ENCODE measurements around the gene SCRN3.

The SCRN3 gene

DNA sequence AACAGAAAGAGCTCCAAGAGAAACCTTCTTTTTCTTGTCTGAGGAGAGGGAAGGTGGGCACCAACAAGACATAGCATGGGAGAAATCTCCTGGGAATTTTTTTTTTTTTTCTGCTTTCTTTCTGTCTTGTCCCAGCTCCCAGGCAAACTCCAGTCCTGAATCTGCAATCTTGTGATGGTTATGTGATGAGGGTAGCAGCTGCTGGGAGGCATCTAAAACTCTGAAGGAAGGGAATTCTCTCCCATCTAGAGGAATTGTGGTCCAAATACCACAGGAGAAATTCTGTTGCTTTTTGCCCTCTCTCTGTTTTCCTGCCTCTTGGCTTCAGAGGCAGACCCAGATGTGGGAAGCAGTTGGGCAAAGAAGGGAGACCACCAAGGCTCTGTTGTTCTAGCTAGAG lies 16.7 kb downstream of the SCRN3 start:
- no peak for DNase-seq

DNA sequence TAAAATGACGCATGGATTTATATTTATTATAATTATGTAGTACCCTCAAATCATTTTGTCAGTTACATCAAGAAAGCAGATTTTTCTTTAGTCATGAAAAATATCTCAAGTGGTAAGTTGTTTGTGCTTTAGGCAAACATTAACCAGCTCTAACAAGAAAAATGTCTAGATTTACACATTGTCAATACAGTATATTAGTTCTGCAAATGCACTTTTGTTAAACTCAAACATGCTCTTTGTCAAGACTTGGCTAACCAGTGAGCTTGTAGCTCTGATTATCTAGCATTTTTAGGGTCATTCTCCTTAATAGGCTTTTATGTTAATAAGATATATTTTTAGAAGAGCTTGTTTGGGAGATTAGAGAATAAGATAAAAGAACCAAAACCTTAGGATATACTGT lies 32.7 kb downstream of the SCRN3 start:
- DNase-seq, result no peak

DNA sequence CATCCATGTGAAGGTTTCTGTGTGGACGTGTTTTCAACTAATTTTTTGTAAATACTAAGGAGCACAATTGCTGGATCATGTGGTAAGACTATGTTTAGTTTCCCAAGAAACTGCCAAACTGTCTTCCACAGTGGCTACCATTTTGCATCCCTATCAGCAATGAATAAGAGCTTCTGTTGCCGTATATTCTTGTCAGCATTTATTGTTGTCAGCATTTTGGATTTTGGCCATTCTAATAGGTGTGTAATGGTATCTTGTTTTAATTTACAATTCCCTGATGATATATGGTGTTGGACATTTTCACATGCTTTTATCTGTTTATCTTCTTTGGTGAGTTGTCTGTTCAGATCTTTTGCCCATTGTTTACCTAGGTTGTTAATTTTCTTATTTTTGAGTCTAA lies 34.5 kb downstream of the SCRN3 start:
- no peak for DNase-seq

DNA sequence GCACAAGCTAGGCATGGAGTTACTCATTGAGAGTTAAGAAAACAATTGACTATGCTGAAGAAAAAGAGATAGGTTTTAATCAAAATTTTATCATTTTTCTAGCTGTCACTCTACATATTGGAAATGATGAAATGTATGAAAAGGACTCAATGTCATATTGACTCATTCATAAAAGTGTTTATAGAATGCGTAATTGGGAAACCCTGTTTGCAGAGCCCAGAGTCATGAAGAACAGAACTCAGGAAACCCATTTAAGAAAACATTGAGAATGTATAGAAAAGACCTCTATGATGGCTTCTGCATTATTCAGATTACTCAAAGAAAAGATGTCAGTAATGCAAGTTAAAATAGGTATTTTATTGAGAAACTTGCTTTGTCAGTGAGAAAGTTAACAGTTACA lies 36.4 kb downstream of the SCRN3 start:
- DNase-seq, result no peak

DNA sequence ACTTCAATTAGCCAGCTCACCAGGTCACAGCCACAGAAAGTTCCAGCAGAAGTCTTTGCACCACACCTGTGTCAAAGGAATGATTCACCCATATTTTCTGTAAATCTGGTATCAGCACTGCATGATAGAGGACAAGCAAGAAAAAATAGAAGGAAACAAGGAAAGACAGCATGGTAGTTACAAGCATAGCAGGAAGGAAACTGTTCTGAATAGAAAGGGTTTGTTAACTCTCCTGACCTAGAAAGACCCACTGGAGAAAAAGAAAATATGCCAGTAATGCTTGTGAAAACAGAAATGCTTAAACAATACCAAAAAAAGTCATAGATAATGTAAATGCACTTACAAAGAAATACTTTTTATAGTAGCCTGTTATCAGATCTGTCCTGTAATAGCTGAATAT lies 40.8 kb downstream of the SCRN3 start:
- no peak for DNase-seq

DNA sequence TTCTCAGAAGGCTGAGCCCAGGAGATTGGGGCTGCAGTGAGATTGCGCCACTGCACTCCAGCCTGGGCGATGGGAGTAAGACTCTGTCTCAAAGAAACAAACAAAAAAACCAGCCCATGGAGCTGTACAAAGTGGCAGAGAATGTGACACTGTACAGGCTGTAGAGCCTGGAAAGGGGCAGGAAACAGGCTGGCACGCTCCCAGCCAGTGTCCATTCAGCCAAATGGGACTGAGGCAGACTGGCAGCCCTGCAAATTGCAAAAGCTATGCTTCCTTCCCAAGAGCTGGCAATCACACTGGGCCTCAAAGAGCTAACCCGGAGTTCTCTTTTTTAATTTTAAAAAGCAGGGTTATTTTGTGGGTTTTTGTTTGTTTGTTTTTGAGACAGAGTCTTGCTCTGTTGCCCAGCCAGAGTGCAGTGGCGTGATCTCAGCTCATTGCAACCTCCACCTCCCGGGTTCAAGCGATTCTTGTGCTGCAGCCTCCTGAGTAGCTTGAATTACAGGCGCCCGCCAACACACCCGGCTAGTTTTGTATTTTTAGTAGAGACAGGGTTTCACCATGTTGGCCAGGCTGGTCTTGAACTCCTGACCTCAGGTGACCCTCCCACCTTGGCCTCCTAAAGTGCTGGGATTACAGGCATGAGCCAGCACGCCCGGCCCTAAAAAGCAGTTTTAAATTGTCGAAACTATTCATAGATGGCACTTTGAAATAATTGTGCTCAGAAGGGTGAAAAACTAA lies 42.8 kb downstream of the SCRN3 start:
- DNase-seq, result no peak

DNA sequence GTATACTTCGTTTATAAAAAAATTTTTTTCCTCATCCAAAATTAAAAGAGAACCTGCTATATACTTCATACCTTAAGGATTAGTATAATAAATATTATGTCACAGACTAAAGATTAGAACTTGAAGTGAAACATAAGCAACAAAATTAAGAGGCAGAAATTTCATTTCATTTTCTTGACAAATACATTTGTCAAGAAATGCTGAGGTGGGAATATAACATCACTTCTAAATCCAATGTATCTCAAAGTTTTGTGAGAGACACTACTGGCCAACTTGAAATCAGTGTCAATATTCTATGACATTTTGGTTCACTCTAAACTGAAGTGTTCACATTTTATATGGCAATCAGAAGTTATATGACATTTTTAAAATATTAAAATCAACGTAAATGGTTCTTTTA lies 43.8 kb downstream of the SCRN3 start:
- no peak for DNase-seq

DNA sequence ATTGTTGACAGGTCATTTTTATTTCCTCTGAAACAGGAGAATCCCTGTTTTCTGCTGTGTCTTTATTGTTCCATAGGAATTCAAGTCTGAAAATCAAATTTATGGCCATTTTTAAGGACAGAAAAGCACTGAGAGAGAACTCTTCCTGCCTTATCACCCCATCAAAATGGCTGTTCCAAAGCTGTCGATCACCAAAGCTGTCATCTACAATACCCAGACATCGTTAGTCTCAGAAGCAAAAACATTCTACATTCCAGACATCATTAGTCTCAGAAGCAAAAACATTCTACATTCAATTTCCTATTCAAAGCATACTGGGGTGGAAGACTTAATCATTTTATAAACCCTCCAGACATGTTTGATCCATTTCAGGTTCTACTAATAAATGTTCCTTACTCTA lies 44.4 kb downstream of the SCRN3 start:
- DNase-seq, result no peak

DNA sequence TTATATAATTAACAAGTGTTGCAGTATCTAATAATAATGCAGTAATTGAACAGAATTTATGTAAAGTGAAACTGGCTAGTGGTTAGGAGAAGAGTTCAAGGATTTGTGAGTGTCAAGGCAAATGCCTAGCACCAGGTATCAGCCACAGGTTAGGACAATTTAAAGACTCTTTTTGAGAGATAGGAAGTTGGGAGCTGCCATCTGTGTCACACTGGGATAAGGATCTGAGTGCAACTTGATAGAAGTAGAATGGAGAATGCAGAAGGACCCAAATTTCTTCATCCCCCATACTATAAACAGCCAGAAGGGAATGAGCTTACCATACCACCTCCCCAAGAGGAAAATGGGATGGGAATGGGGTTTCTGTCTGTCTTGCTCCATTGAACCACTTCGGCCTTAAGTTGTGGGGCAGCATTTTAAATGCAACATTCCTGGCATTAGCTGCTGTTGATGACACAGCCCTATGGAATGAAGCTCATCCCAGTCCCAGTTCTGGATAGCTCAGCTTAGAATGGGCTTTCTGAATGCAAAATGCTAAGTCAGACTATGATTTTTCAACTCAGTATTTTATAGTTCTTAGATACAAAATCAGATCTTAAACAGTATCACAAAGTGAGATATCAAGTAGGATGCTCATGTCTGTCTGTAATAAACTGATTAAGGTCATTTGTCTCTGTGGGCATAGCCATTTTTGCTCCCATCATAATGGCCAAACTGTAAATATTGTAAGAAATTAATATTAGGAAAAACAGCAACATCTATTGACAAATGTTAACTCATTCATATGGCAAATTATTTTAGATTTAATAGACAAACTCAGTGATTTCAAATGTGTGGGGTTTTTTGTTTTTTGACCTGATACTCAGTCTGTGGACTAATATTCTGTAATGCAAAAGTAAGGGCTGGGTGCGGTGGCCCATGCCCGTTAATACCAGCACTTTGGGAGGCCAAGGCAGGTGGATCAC lies 47.3 kb downstream of the SCRN3 start:
- no peak for DNase-seq

DNA sequence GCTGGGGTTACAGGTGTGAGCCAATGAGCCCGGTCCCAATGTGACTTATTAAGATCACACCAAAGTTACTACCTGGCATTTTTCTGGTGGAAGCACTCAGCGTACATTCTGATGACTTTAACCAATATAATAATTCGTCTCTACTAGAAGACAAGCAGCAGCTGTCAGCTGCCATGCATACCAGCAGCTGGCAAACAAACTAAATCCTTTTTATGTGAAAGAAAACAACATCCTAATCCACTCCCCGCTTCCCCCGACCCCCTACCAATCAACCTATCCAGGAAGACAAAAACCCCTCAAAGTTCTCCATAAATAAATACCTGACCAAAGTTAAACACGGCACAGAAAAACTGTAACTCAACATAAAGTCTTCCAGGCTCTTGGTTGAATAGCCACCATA lies 49.2 kb downstream of the SCRN3 start:
- DNase-seq, result no peak

DNA sequence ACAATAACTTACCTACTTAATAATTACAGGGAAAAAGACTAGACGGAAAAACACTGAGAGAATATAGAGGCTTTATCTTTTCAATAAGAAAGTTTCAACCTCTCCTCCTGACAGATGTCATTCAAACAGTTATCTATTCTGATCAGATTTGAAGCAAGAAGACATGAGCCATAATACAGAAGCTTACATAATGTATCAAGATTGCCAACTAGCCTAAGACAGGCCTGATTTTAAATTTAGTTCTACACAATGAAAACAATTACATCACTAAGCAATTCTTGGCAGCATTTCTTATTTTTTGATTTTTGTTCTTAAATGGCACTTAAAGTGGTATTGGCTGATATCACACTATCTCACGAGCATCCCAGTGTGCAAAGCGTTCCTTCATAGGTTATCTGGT lies 49.7 kb downstream of the SCRN3 start:
- no peak for DNase-seq

DNA sequence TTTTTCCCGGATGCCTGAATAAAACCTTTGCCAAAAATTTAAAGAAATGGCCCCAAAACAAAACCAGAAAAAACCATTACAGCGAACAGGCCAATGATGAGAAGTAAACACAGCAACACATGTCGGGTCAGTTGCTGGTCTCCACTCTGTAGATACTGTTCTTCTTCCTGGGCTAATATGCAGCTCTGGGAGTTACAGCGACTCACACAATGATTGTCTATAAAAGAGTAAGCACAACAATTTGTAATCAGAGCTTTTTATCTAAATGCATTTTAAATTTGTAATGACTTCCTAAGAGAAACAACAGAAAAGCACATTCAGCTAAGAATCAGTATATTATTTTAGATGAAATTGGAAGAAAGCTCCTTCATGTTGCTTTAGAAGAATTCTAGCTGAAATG lies 51.0 kb downstream of the SCRN3 start:
- DNase-seq, result no peak

DNA sequence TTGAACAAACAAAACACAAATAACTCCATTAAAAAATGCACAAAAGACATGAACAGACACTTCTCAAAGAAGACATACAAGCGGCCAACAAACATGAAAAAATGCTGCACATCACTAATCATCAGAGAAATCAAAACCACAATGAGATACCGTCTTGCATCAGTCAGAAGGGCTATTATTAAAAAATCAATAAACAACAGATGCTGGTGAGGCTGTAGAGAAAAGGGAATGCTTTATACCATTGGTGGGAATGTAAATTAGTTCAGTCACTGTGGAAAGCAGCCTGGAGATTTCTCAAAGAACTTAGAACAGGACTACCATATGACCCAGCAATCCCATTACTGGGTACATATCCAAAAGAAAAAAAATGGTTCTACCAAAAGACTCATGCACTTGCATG lies 53.5 kb downstream of the SCRN3 start:
- no peak for DNase-seq

DNA sequence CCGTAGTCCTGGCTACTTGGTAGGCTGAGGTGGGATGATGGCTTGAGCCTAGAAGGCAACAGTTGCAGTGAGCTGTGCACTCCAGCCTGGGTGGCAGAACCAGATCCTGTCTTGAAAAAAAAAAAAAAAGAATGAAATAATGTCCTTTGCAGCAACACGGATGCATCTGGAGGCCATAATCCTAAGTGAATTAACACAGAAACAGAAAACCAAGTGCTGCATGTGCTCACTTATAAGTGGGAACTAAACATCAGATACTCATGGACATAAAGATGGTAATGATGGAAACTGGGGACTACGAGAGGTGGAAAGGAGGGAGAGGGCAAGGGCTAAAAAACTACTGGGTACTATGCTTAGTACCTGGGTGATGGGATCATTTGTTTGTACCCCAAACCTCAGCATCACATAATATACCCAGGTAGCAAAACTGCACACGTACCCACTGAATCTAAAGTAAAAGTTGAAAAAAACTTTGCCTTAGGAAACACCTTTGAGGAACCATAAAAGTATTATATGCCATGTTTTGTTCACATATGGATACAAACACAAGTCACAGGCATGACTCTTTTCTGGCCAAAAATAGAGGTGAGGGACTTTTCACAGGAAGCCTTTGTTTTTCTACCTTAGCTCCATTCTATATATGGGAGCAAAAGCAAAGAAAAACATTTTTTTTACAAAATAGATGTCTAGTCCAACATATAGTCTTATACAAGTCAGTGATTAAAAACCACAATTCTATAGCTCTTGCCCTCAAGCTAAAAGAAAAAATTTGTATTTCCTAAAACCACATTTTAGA lies 54.7 kb downstream of the SCRN3 start:
- no peak for DNase-seq

DNA sequence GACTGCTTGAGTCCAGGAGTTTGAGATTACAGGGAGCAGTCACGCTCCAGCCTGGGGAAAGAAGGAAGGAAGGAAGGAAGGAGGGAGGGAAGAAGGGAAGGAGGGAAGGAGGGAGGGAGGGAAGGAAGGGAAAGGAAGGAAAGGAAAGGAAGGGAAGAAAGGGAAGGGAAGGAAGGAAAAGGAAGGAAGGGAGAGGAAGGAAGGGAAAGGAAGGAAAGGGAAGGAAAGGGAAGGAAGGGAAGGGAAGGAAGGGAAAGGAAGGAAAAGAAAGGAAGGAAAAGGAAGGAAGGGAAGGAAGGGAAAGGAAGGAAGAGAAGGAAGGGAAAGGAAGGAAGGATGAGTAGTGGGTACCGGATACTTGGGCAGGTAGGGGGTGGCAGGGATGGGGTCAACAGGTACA lies 59.0 kb downstream of the SCRN3 start:
- DNase-seq, result no peak

DNA sequence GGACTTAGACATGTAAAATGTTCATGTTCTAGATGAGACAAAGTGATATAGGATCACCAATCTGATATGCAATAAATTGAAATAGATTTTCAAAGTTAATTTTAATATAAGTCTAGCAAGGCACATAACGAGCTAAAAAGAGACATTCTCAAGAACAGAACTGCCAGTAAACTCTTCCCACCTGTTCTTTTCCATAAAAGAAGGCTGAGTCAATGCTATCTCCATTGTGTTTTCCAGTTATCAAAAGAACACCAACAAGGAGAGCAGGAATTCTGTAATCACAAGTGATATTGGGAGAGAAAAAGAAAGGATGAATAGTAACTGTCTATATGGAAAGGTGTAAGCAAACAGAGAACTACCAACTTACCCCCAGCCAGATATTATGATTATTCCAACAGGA lies 65.7 kb downstream of the SCRN3 start:
- DNase-seq, result no peak

DNA sequence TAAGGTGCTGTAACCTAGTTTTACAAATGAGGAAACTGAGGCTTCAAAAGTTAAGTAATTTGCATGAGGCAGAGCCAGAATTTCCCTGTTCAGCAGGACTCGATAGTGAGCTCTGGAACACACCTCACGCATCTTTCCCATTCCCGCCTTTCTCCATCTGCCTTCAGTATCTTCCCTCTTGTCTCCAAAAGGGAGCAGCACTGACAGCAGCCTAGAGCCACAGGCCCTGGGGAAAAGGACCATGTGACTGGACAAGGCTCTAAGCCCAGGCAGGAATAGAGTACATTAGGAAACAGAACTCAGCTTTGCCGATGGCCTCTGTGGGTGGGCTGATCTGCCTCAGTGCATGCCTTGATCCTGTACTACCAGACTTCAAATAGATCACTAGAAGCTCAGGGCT lies 69.8 kb downstream of the SCRN3 start:
- DNase-seq, result no peak

DNA sequence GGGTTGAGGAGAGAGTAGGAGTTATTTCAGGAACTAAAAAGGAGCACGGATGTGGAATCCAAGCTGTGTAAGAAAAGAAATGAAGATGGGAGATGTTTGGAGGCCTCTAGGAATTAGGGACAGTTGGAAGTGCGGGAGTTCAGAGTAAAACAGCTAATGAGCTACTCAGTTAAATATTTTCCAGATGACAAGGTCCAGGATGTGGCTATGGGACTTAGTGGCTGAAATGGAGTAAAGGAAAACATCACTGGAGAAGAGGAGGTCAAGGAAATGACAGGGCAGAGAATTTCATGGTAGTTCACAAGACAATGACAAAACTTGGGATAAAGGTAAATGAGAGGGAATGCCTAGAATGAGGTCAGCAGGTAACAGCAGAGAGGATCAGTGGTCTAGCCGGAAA lies 78.3 kb downstream of the SCRN3 start:
- DNase-seq, result no peak

DNA sequence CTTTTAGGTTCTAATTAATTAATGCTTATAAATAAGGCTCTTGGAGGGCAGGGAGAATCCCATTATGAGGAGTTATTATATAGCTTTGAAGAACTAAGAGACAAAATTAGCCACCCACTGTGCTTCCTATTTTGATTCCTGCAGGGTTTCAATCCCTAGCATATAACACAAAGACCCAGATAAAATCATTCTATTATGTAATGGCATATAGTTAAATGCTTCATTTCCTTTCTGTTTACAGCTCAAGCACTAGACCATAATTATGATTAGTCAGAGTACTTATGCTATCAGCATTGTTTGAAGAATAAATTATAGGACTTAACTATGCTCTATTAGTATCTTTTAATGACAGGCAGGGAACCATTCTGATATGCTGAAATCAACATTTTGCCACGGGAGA lies 82.2 kb downstream of the SCRN3 start:
- no peak for DNase-seq

Measured in stimulated activated CD8-positive, alpha-beta memory T cell treated with anti-CD3 and anti-CD28 coated beads, Interleukin-4, amount 100 ng/mL, for 48 hours (primary cell).